Loucy (cell line): Measurements from ENCODE around the gene SLC30A9.

ENCODE experiments used
- CTCF ChIP-seq: fragments of 200-600 bp; sonication (generic); conservative IDR thresholded peaks from 2 replicates; pipeline ENCODE4 v1.5.1; 2014; ENCODE audit warnings: mild to moderate bottlenecking, antibody characterized with exemption, low read length
- EZH2phosphoT487 ChIP-seq: fragments of 200-600 bp; IDR thresholded peaks from 2 replicates; pipeline ENCODE4 v1.6.1; 2018; ENCODE audit warnings: antibody characterized with exemption, mild to moderate bottlenecking, moderate library complexity, borderline replicate concordance

- TF ChIP-seq CTCF, result no peak
- no peak for TF ChIP-seq EZH2phosphoT487
These were observed 98.1 kb downstream of the SLC30A9 start for GRCh38 chr4:42088386-42088785.
